Measurements from ENCODE around the gene WBP2.

Gene WBP2

GRCh38 chr17:75843577-75844529, 11.3 kb downstream of the WBP2 start, which contains the start of gene UNC13D:
UNC13D (minus strand) TSS chr17:75844404; CDS start chr17:75844337, 67 bp downstream.
- DNase-seq: peak; percentile 55 to 73

DNA sequence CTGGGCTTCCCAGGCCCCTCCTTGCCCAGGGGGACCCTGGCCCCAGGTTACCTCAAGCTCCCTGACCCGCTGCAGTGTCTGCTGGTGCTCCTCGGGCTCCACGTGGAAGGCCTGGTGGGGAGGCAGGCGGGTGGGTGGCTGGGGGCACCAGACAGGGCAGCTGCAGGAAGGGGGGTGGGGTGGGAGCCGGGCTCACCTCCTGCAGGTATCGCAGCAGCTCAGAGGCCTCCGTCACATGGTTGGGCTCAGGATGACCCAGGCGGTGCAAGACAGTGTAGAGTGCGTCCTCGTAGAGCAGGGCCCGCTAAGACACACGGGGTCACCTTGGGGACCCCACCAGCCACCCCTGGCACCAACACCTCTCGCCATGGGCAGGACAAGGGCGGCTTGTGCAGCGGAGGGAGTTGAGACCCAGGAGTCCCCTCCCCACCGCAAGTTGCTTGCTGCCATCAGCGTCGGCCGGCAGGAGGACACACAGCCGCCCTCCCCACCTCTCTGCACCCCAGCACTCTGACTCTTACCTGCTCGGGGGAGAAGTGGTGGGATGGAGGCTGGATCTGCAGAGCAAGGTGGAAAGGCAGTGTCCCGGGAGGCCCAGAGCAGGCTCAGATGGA, 12.1 kb downstream of the WBP2 start:
- peak in 1 of 2 donors; percentile 42 for DNase-seq

DNA sequence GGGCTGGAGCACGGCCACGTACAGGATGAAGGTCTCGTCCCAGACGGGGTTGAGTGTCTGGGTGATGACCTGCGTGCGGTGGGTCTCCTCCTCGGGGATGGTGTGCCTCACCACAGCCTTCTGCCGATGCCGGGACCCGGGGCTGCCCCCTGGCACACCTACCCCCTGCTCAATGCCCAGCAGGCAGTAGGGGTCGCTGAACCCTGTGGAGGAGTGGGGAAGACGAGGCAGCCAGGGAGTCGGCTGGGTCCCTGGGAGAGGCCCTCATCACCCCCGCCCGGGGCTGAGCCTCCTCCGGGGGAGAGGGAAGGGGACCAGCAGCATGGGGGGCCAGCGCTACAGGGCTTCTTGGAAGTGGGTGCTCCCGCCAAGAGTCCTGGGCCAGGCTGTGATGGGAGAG, 12.7 kb downstream of the WBP2 start:
- DNase-seq: no peak

DNA sequence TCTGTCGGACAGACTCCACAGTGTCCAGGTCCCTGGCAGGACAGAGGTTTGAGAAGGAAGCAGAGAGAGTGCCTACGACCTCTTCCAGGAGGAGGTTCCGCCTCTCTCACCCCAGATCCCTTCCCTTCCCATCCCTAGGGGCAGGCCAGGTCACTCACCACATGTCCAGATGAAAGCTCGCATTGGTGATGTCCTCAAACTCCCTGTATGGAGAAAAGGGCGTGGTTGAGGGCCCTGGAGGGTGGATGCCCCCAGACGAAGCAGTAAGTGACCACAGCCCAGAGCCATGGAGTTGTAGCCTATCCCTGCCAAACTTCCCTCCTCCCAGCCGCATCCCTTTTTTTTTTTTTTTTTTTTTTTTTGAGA, 14.4 kb downstream of the WBP2 start:
- DNase-seq: no peak

DNA sequence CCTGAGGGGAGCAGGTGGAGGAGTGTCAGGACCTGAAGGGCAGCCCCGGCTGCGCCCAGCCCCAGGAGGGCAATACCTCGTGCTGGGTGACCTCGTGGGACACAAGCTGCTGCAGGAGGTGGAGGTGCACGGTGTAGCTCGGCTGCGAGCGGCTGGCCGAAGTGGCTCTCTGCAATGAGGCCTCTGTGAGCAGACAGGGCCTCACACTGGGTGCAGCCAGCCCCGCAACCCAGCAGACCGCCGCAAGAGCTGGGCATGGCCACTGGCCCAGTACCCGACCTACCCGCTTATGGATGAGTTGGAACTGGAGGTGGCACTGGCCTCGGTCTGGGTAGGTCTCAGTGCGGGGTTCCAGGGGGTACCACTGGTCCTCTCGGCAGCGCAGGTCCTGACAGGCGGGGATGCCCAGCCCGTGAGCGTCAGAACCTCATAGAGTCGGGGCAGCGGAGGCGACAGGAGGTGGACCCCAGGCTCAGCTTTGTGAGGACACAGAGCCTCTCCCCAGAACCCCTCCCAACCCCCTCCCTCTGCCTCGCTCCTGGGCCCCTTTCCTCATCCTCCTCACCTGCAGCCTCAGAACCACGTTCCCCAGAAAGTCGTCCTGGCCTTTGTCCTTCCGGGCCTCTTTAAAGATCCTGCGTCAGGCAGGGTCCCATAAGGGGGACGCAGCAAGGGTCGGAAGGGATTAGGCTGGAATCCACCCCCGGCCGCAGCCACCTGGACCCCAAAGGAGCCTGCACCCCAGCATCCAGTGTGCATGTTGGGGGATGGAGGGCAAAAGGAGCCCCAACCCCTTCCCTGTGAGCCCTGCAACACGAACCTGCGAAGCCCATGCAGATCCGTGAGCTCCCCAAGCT, 15.0 kb downstream of the WBP2 start:
- DNase-seq: no peak

GRCh38 chr17:75838410-75838809, 16.7 kb downstream of the WBP2 start:
- DNase-seq: no peak

GRCh38 chr17:75837899-75838298, 17.2 kb downstream of the WBP2 start:
- DNase-seq: no peak

DNA sequence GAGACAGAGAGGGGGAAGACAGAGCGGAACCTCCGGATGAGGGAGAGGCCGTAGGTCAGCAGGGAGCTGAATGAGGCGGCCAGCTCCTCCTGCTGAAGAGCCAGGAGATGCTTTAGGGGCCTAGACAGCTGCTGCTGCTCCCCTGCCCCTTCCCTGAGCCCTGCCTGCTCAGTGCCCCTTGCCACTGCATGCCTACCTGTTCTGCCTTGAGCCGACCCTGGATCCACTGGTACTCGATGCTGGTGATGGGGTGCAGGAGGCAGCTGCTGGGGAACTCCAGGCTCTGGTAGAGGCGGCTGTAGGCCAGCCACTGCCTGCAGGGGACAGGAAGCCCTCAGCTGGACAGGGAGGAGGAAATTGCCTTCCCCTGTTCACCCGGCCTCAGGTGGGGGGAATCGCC, 18.5 kb downstream of the WBP2 start:
- no peak for DNase-seq

DNA sequence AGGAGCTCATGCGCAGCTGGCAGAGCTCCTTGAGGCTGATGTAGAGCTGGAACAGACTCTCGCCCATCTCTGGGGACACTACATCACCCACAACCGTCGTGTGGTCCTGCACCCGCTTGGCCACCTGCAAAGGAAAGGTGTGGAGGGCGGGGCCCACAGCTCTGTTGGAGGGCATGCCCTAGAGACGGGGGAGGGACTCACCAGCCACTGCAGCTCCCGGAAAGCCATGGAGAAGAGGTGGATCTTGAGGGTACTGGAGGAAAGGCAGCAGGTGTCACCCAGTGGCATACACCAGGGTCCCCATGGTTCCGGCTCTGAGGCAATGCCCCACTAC, 19.5 kb downstream of the WBP2 start:
- no peak for DNase-seq

DNA sequence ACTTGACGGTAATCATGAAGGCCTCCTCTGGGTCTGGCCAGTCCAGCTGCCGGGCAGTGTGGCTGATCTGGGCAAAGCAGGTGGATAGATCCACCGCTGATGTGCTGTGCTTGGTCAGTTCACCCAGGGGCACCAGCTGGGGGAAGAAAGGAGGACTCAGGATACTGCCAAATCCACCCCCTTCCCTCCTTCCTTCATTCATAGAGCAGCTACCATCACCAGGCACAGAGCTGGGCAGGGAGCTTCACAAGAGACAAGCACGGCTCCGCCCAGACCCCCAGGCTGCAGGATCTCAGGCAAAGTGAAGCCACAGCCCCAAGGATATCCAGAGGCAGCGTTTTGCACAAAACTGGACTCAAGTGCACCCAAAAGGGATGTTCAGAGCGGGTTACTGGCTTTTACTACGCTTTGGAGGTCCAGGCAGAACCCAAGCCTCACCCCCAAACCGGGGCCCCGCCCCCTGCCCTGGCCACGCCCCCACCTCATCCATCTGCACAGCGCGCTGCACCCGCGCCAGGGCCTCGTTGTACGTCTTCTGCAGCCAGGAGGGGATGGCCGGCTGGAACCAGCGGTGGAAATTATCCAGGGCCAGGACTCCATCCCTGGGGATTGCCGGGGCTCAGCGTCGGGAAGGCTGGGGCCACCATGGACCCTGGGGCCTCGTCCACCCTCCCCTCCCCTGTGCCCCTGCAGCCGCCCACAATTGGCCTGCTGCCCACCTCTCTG, 20.0 kb downstream of the WBP2 start:
- no peak for DNase-seq

DNA sequence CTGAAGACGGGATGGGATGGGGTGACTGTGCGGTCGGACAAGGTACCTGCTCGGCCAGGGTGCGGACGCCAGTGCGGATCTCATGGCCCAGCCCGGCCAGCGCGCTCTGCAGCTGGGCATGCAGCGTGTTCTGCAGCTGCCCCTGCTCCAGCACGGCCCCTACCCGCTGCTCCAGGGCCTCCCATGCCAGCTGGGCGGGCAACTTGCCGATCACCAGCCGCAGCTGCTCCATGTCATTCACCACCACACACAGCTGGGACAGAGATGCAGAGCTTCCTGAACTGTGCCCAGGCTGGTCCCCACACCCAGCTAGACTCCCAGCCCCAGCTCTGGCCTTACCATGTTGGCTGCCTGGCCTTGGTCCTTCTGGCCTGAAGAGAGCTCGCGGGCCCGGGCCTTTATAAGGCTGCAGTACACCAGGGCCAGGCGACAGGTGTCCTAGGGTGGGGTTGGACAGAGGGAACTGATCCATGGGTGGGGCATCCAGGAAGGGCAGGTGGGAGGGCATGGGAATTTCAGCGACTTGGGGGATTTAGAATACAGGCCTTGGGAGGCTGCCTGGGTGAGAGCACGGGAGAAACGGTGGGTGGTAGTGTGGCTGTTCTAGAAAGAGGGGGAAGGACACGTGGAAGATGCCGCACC, 20.7 kb downstream of the WBP2 start:
- no peak for DNase-seq

DNA sequence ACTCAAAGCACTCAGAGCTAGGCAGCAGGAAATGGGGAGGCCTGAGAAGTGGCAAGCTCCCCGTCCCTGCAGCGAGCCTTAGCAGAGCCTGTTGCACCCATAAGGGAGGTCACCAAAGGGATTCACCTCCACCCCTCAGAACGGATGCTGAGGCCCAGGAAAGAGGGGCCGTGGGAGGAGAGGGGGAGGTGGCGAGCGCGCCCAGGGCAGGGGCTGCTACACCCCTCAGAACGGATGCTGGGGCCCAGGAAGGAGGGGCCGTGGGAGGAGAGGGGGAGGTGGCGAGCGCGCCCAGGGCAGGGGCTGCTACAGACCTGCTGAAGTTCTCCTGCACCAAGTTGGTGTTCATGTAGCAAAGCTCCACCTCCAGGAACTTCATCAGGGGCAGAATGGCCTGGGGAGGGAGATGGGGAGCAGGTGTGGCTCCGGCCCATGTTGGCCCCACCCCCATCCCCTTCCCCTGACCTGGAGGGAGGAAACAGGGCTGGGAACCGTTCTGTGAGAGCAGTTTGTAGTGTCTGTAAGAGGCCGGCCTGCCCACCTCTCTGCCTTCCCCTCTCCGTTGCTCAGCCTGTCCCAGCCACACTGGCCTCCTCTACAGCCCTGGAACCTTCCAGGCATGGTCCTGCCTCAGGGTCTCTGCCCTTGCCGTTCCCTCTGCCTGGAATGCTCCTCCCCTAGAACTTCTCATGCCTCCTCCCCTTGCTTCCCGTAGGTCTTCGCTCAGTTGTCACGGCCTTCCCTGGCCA, 22.3 kb downstream of the WBP2 start:
- peak in 1 of 2 donors; percentile 56 for DNase-seq

- peak; percentile 59 to 72 for DNase-seq
Measured at GRCh38 chr17:75832164-75832651, 22.9 kb downstream of the WBP2 start.

DNA sequence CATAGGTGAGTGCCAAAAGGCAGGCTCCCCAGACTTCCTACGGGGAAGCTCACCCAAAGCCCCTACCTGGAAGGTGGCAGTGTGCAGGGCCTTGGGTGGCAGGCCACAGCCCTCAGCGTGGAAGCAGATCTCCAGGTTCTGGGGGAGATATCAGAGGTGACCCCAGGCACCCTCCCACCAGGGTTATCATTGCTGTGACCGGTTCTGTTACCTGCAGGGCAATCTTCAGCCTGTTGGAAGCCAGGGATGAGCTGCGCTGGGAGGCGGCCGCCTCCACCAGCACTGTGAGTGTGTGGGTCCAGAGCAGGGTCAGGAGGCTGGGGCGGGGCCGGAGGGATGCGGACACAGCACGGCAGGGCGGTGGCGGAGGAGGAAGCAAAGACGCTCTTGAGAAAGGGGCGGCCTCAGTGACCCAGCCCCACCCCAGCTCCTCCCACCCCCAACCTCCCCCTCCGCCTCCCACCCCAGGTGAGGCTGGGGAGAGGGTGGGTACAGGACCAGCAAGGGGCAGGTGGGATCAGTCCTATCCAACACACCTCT, 24.0 kb downstream of the WBP2 start:
- DNase-seq: no peak

GRCh38 chr17:75830164-75831031, 24.7 kb downstream of the WBP2 start:
- DNase-seq: peak in 1 of 2 donors; percentile 39

DNA sequence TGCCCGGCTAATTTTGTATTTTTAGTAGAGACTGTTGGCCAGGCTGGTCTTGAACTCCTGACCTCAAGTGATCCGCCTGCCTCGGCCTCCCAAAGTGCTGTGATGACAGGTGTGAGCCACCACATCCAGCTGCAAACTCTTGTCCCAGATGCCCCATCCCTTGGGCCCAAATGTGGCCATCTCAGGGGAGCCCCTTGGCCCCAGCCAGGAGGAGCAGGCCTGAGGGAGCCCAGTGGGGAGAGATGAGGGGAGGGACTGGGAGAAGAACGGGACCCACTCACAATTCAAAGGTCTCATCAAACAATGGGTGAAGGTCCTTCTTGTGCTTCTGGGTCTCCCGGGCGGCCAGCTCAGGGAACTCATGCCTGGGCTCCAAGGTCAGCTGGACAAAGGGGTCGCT, 25.4 kb downstream of the WBP2 start:
- no peak for DNase-seq

- DNase-seq: no peak
Measured at GRCh38 chr17:75828741-75829140, 26.4 kb downstream of the WBP2 start.

DNA sequence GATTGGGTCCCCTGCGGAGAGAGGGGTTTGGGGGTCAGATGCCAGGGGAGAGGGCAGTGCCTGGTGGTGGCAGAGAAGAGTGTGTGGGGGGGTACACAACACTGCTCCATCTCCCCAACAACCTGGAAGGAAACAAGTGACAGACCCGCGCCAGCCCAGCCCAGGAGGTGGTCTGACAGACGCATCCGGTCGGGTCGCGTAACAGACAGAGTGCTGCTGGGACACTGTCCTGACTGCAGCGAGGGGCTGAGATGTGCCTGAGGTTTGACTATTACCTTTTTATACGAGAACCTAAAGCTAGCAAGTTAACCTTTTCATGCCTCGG, 27.1 kb downstream of the WBP2 start:
- DNase-seq: no peak

GRCh38 chr17:75827308-75828075, 27.6 kb downstream of the WBP2 start:
- DNase-seq: peak; percentile 57 to 81
